Right ventricle myocardium inferior (tissue), 1 donor: ENCODE measurements around the gene SLC17A1. TPM values are rescaled to one million over a fixed set of nuclear protein-coding genes. Genes with fewer than 3 reads are reported as not detected.

Experiments used
- ATAC-seq: fragments of 200-7000 bp; cut with Tn5 transposase; one replicate; pipeline ENCODE4 v1.9.1; 2020; ENCODE audit warnings: mild to moderate bottlenecking, moderate library complexity
- DNase-seq: peaks from one replicate; pipeline ENCODE4 v3.0.0; 2021; ENCODE audit errors: missing footprints
- intact Hi-C: fragments of 100-400 bp; cut with DNase I; formaldehyde crosslinking; loops from one replicate; pipeline ENCODE4 v1.11.0; 2022
- long read RNA-seq: library from polyadenylated mRNA; unstranded; transcript quantifications from one replicate; pipeline ENCODE4 v2.0.0, GENCODE V29; 2021
- total RNA-seq: library from RNA; stranded (reverse); fragmentation: NEBNext Ultra II Directional; extraction: Animal tissue kit (Norgen Biotek cat#: 25700); gene quantifications from one replicate; pipeline ENCODE4 v1.2.1, GENCODE V29; 2021
- donor health status: DM: no; HTN: yes; CAD: no; lungs with severe emphysema.

SLC17A1 gene, protein sequence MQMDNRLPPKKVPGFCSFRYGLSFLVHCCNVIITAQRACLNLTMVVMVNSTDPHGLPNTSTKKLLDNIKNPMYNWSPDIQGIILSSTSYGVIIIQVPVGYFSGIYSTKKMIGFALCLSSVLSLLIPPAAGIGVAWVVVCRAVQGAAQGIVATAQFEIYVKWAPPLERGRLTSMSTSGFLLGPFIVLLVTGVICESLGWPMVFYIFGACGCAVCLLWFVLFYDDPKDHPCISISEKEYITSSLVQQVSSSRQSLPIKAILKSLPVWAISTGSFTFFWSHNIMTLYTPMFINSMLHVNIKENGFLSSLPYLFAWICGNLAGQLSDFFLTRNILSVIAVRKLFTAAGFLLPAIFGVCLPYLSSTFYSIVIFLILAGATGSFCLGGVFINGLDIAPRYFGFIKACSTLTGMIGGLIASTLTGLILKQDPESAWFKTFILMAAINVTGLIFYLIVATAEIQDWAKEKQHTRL
- total RNA-seq, result not detected
- long read RNA-seq, result 0 reads

GRCh38 chr6:25831532-25832306 is at the start of gene SLC17A1:
Gene SLC17A1, minus strand, starts transcription at chr6:25832052. Its CDS starts 1,495 bp downstream, at chr6:25830557.
- intact Hi-C loops, result no loop called here
- no peak for DNase-seq

GRCh38 chr6:25880601-25881000 is 48.7 kb upstream of the SLC17A1 start:
- DNase-seq, result no peak
- no peak for ATAC-seq
- intact Hi-C loops, result no loop called here

More at GRCh38 chr6:25831532-25832306, at the start of gene SLC17A1:
- ATAC-seq, result no peak

DNA sequence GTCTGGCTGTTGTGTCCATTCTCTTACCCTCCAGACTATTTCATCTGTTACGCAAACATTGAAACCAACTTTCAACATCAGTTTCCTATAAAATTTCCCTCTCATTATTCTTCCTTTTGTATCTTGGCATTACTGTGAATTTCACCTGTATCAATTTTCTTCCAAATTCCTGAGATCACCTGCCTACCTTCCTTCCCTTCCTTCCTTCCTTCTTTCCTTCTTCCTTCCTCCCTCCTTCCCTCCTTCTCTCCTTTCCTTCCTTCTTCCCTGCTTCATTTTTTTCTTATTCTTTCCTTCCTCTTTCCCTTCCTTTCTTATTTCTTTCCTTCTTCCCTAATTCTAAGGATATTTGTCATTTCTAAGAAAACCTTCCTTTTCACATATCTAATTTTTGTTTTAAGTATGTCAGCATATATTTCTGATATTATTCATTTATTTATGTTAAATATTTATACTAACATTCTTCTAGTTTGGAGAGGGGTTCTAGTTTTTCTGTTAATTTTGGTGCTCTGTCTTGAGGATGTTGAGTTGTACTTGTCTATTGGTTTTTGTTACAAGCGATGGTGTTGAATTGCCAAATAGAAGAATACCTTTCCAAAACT is 47.0 kb upstream of the SLC17A1 start:
- intact Hi-C loops, result no loop called here

GRCh38 chr6:25875926-25876602 is 44.2 kb upstream of the SLC17A1 start:
- intact Hi-C loops, result no loop called here
- ATAC-seq, result no peak

More for the DNA sequence above, 47.0 kb upstream of the SLC17A1 start:
- DNase-seq (no peak), ATAC-seq (no peak)

GRCh38 chr6:25875563-25875905 is 43.7 kb upstream of the SLC17A1 start:
- DNase-seq (no peak), ATAC-seq (no peak)
- intact Hi-C loops, result no loop called here

More at GRCh38 chr6:25875926-25876602, 44.2 kb upstream of the SLC17A1 start:
- no peak for DNase-seq

GRCh38 chr6:25874822-25875562 is 43.1 kb upstream of the SLC17A1 start:
- intact Hi-C loops, result no loop called here
- DNase-seq (no peak), ATAC-seq (no peak)

- ATAC-seq, result no peak
- intact Hi-C loops, result no loop called here
- no peak for DNase-seq
Measured at GRCh38 chr6:25874118-25874517, 42.3 kb upstream of the SLC17A1 start, which contains the start of gene SLC17A3. Gene SLC17A3, minus strand, starts transcription at chr6:25874243. Its CDS starts 5,856 bp downstream, at chr6:25868387.

GRCh38 chr6:25872814-25873213 is 41.0 kb upstream of the SLC17A1 start:
- ATAC-seq (no peak), DNase-seq (no peak)
- intact Hi-C loops, result no loop called here

GRCh38 chr6:25869840-25870239 is 38.0 kb upstream of the SLC17A1 start:
- intact Hi-C loops, result no loop called here
- ATAC-seq, result no peak
- DNase-seq, result no peak

DNA sequence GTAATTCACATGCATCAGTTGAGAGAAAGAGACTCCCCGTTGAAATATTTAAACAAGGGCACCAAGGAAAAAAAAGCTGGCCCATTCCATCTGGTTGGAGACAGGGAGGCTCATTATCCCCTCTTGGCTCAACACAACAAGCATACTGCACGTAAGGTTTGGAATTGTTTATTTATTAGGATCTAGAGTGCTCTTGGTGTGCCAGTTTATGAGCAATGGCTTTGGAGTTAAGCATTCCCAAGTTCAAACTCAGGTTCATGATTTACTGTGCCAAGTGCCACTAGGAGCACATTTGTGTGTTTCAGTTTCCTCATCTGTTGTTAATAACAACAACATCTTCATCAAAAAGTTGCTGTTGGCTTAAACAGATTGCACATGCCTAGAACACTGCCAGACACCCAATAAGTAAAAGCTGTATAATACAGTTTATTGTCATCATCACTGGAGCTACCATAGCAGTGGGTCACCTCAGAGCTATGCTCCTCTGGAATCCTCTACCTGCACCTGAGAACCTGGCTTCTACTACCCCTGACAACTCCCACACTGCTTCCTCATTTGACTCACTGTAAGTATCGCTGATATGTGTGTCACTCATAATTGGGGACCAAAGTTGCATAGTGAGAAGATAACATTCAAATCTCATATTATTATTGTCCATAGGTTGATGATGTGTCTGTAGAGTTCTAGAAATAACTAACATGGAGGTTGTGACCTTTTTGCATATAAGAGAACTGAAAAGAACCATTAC is 36.8 kb upstream of the SLC17A1 start:
- intact Hi-C loops, result no loop called here
- no peak for ATAC-seq
- DNase-seq, result no peak

DNA sequence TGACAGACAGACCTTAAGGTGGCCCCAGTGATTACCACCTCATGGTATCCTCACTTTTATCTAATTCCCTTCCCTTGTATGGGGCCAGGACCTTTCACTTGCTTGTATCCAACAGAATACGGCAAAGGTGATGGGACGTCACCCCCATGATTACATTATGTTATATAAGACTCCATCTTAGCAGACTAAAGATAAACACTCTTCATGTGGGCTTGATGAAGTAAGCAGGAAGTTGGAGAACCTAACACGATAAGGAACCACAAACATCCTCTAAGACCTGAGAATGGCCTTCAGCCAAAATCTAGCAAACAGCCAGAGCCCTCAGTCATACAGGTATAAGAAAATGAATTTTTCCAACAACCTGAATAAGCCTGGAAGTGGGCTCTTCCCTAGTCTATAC is 34.2 kb upstream of the SLC17A1 start:
- ATAC-seq (no peak), DNase-seq (no peak)
- intact Hi-C loops, result no loop called here

DNA sequence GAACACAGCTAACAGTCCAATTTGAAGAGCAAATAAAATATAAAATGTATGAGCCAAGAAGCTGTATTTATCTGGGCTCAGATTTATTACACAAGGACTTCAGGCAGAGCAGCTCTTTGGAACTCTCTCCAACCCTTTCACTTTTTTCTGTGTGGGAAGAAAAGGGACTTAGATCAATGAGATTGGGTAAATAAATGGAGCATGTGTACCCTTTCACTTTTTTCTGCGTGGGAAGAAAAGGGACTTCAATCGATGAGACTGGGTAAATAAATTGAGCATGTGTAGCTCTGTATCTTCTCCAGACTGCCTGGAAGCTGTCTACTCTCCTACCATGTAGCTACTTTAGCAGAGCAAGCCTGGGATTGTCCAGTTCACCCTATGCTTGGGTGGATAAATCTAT is 31.5 kb upstream of the SLC17A1 start:
- ATAC-seq (no peak), DNase-seq (no peak)
- intact Hi-C loops, result no loop called here

- DNase-seq (no peak), ATAC-seq (no peak)
- intact Hi-C loops, result no loop called here
Measured at GRCh38 chr6:25862199-25862598, 30.3 kb upstream of the SLC17A1 start.

DNA sequence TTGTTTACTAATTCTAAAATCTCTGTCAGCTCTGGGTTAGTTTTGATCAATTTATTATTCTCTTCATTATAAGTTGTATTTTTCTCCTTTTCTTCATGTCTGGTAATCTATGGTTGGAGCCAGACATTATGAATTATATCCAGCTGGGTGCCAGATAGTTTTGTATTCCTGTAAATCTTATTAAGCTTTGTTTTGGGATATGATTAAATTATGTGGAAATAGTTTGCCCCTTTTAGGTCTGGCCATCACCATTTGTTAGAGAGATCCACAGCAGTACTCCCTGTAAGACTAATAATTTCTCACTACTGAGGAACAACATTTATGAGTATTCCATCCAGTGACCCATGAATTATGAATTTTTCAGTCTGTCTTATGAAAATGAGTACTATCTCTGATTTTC is 20.9 kb upstream of the SLC17A1 start:
- intact Hi-C loops, result no loop called here
- ATAC-seq, result no peak
- DNase-seq, result no peak

GRCh38 chr6:25851961-25852360 is 20.1 kb upstream of the SLC17A1 start:
- ATAC-seq, result no peak
- intact Hi-C loops, result no loop called here
- DNase-seq, result no peak

- intact Hi-C loops, result no loop called here
- ATAC-seq (no peak), DNase-seq (no peak)
Measured at GRCh38 chr6:25844518-25844917, 12.7 kb upstream of the SLC17A1 start.

DNA sequence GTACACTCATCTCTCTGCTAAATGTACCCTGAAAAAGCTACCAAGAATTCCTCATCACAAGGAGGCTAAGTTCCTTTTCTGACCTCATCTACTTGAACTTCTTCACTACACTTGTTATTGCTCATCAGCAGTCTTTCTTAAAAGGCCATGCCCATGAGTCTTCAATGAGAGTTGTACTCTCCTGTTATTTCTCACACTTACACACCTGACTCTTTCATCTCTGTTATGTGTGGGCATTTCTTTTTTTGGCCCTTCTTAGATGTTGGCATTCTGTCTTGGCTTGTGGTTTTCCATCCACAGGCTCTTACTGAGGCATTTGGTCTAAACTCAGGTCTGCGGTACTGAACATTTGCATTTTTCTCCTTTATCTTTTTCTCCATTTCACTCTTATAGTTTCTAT is 10.7 kb upstream of the SLC17A1 start:
- no peak for DNase-seq
- intact Hi-C loops, result no loop called here
- ATAC-seq, result no peak
